ENCODE data around the gene LTK.

DNA sequence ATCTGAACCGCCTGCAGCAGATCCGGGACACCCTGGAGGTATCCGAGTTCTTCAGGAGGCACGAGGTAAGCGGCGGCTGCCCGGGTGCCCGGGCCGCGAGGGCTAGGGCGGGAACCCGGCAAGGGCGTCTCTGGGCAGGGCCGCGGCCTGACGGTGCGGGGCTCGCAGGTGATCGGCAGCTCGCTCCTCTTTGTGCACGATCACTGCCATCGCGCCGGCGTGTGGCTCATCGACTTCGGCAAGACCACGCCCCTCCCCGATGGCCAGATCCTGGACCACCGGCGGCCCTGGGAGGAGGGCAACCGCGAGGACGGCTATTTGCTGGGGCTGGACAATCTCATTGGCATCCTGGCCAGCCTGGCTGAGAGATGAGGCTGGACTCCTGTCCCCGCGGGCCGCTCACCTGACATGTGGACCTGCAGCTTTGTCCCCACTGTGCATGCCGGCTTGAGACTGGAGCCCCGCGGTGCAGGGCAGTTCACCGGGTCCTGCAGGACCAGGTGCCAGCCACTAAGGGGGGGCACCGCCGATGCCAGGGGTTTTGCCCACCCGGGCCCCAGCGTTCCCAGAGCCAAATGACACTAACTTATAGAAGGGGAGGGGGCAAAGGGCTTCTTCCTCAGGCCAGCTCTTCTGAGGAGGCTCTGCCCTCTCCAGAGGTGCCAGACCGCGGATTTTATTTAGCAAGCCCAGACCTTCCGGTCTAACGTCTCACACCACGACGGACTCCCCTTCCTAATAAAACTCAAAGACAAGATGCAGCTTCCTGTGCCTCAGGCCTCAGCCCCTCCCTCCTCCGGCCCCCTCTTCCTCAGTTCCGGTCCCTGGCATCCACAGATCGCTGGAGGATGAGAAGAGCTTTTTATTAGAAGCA lies 10.6 kb downstream of the LTK start:
- TF ChIP-seq, protein P1, sequence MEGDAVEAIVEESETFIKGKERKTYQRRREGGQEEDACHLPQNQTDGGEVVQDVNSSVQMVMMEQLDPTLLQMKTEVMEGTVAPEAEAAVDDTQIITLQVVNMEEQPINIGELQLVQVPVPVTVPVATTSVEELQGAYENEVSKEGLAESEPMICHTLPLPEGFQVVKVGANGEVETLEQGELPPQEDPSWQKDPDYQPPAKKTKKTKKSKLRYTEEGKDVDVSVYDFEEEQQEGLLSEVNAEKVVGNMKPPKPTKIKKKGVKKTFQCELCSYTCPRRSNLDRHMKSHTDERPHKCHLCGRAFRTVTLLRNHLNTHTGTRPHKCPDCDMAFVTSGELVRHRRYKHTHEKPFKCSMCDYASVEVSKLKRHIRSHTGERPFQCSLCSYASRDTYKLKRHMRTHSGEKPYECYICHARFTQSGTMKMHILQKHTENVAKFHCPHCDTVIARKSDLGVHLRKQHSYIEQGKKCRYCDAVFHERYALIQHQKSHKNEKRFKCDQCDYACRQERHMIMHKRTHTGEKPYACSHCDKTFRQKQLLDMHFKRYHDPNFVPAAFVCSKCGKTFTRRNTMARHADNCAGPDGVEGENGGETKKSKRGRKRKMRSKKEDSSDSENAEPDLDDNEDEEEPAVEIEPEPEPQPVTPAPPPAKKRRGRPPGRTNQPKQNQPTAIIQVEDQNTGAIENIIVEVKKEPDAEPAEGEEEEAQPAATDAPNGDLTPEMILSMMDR (IDR thresholded peaks at IDR 0.05; ENCODE audit: low read length), result no peak
- TF ChIP-seq EZH2 (optimal IDR thresholded peaks at IDR 0.05; ENCODE audit: low read depth, low read length), result no peak

All from MM.1S (cell line).